ENCODE measurements around the gene USP11.

- TF ChIP-seq EZH2 (IDR thresholded peaks at IDR 0.05; ENCODE audit: borderline replicate concordance, low read depth, low read length, poor library complexity, severe bottlenecking) (no peak), CTCF (conservative IDR thresholded peaks at IDR 0.05; ENCODE audit: low read depth, low read length) (no peak)
These were observed 30.5 kb upstream of the USP11 start for GRCh38 chrX:47202316-47202715.

All from A673 (cell line).